Epithelial cell of esophagus (primary cell): ENCODE results near the gene INO80.
"Not testable (repeated sequence)": the region's sequence is repeated elsewhere in the genome, so short reads cannot be mapped to it uniquely, and the experiment has no call there.

Source experiments
- DNase-seq: peaks from one replicate; pipeline ENCODE4 v3.0.0; 2010; ENCODE audit warnings: low read depth
- H3K4me3 ChIP-seq: 2 replicates; pipeline ENCODE4 v1.5.1; 2011; ENCODE audit warnings: mild to moderate bottlenecking, low read length, control low read depth
- TF ChIP-seq, protein P1 (sequence below): IDR thresholded peaks from 2 replicates; pipeline ENCODE4 v1.5.1; 2011; ENCODE audit warnings: low read depth, mild to moderate bottlenecking, low read length, control low read depth, inconsistent platforms; ENCODE audit not compliant: insufficient read depth; ENCODE audit errors: missing control alignments

The INO80 gene

DNA sequence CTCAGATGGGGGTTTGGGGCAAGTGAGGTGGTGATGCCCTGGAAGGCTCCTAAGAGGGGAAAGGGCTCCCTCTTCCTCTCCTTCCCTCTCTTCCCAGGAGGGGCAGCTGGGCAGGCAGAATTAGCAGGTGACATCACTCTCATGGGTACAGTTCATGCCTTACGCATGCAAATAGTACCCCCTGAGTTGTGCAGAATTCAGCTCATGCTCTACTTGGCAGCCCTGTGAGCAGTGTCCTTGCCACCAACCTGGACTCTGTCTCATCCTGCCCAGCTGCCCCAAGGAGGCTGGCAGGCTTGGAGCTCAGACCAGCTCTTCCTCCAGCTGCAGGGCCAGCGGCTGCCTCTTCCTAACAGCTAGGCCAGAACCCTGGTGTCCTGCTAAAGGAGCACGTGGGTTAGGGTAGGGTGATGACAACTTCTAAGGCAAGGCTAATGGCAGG is 159.5 kb downstream of the INO80 start:
- no peak for DNase-seq
- H3K4me3 ChIP-seq: no peak overlapping the region
- TF ChIP-seq, protein P1, sequence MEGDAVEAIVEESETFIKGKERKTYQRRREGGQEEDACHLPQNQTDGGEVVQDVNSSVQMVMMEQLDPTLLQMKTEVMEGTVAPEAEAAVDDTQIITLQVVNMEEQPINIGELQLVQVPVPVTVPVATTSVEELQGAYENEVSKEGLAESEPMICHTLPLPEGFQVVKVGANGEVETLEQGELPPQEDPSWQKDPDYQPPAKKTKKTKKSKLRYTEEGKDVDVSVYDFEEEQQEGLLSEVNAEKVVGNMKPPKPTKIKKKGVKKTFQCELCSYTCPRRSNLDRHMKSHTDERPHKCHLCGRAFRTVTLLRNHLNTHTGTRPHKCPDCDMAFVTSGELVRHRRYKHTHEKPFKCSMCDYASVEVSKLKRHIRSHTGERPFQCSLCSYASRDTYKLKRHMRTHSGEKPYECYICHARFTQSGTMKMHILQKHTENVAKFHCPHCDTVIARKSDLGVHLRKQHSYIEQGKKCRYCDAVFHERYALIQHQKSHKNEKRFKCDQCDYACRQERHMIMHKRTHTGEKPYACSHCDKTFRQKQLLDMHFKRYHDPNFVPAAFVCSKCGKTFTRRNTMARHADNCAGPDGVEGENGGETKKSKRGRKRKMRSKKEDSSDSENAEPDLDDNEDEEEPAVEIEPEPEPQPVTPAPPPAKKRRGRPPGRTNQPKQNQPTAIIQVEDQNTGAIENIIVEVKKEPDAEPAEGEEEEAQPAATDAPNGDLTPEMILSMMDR: no peak

DNA sequence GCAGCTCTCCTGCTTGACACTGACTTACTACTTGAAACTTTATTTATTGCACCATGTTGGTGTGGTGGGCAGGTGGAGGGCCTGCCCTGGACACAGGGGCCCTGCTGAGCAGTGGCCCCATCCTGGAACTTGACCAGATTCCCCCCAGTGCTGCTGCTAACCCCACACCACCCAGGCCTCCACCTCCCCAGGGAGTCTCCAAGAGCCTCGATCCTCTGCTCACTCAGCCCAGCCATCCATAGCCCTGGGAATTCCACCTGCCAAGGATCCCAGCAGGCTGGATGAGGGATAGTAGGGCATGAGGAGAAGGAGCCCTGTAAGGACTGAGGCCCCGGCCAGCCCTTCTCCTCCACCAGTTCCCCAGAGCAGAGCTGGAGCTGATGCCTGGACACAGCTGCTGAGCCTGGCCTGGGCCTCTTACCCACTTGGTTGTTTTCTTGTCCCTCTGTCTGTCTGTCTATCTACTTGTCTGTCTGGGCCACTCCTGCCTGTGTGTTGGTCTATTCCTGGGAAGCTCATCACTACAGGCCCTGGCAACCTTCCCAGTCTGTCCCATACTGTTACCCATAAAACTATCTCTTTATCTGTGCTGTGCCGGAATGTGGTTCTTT is 160.0 kb downstream of the INO80 start:
- H3K4me3 ChIP-seq: no peak overlapping the region
- DNase-seq: no peak
- TF ChIP-seq, protein P1: no peak

DNA sequence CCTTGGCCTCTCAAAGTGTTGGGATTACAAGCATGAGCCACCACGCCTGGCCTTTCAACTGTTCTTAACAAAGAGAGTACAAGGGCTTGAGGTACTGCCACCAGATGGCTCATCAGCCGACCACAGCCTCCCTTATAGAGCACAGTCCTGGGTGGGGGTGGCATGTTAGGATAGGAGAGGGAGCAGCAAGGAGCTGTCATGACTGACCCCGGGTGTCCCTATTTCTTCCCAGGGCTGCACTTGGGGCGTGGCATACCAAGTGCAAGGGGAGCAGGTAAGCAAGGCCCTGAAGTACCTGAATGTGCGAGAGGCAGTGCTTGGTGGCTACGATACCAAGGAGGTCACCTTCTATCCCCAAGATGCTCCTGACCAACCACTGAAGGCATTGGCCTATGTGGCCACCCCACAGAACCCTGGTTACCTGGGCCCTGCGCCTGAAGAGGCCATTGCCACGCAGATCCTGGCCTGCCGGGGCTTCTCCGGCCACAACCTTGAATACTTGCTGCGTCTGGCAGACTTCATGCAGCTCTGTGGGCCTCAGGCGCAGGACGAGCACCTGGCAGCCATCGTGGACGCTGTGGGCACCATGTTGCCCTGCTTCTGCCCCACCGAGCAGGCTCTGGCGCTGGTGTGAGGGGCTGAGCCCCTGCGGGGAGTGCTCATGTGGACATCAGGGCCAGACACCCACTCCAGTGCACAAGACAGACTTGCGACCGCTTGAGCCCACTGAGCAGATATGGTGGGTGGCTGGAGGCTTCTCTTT is 160.8 kb downstream of the INO80 start:
- TF ChIP-seq, protein P1: no peak
- DNase-seq: no peak
- H3K4me3 ChIP-seq: no peak overlapping the region

DNA sequence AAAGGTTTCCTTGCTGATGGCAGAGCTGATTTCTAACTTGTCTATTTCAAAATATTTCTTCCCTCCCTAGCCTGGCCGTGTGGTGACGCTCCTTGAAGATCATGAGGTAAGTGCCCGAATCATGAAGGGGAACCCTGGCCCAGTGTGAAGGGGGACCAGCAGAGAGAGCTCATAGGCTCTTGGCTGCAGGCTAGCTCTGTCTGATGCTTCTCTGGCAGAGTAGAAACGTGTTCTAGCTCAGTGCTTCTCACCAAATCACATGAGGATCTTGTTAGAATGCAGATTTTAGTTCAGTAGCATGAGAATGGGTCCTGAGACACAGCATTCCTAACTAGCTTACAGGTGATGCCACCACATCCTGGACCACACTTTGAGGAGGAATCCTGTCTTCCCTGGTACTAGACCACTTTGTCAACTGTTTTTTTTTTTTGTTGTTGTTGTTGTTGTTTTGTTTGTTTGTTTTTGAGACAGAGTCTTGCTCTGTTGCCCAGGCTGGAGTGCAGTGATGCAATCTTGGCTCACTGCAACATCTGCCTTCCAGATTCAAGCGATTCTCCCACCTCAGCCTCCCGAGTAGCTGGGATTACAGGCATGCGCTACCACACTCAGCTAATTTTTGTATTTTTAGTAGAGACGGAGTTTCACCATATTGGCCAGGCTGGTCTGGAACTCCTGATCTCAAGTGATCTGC is 161.8 kb downstream of the INO80 start:
- H3K4me3 ChIP-seq: peak overlapping the region; percentile 79
- DNase-seq: not testable (repeated sequence)

DNA sequence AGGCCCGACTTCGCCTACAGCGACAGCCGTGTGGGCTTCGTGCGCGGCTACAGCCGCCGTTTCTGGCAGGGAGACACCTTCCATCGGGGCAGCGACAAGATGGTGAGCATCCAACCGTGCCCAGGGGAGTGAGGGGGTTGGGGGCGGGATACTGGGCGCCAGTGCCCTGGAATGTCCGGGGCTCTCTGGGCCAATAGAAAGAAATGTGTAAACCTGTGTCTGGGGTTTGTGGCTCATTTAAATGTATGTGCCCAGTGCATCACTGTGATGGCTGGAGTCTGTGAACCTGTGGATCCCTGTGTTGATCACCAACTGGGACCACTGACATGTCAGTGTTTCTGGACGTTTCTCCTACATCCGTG is 162.4 kb downstream of the INO80 start:
- TF ChIP-seq, protein P1: no peak
- no peak for DNase-seq
- H3K4me3 ChIP-seq: peak overlapping the region; percentile 79

DNA sequence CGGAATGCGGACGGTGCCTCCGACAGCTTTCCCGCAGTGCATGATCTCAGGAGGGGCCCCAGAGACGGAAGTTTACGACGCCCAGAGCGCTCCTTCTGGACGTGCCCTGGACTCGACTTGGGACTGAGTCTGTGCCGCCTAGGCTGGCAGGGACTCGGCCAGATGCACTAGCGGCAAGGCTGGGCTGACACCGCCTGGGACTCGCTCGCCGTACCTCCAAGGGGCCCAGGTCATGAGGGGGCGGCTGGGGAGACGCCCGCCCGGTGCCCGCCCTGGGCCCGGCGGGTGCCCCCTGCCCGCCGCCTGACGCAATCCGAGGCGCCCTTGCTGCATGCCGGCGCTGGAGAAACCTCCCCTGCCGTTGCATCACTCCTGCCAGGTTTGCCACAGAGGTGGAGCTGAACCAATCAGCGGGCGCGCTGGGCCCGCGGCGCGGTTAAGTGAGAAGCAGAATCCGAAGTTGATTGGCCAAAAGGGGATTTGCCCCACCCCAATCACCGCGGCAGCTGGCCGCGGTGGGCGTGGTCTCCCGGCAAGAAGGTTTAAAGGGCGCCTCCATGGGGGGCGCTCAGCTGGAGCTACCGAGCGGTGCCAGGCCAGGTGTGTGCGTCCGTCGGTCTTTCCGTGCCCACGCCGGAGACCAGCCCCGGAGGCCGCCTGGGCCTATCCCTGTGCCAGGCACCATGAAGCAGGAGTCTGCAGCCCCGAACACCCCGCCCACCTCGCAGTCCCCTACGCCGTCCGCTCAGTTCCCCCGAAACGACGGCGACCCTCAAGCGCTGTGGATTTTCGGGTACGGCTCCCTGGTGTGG is 163.0 kb downstream of the INO80 start, which contains the start of gene CHAC1:
CHAC1 (plus strand) TSS at position 571 of the 812 bp plus-strand sequence; CDS start at position 684, 113 bp downstream.
- TF ChIP-seq, protein P1: no peak
- peak within 1 kb of the TSS; percentile 79 for H3K4me3 ChIP-seq
- peak; percentile 98 for DNase-seq
